K562 (cell line): ENCODE results near the gene RIIAD1. TPM values are rescaled to one million over a fixed set of nuclear protein-coding genes. Genes with fewer than 3 reads are reported as not detected.

ENCODE experiments used
- AFF4 ChIP-seq: sonication (generic); formaldehyde crosslinking; IDR thresholded peaks from 2 replicates; pipeline ENCODE4 v1.8.0; 2023; ENCODE audit warnings: mild to moderate bottlenecking, missing genetic modification reagents
- CBX1 ChIP-seq: sonication (generic); IDR thresholded peaks from 2 replicates; pipeline ENCODE4 v1.6.1; 2016; ENCODE audit warnings: antibody characterized with exemption, low read depth, mild to moderate bottlenecking
- CCNT2 ChIP-seq: IDR thresholded peaks from 2 replicates; pipeline ENCODE4 v1.6.1; 2011; ENCODE audit warnings: borderline replicate concordance, low read depth, mild to moderate bottlenecking, moderate library complexity, mixed read lengths, low read length; ENCODE audit not compliant: insufficient read length; ENCODE audit errors: extremely low read depth
- CHD4 ChIP-seq: fragments of 200-600 bp; sonication (generic); IDR thresholded peaks from 3 replicates; pipeline ENCODE4 v1.6.1; 2012; ENCODE audit warnings: low read depth, mild to moderate bottlenecking, mixed read lengths, low read length, inconsistent platforms; ENCODE audit not compliant: insufficient read depth, insufficient replicate concordance, poor library complexity, severe bottlenecking
- EGR1 ChIP-seq: fragments of 450-650 bp; conservative IDR thresholded peaks from 2 replicates; pipeline ENCODE4 v1.6.1; 2017; ENCODE audit warnings: mild to moderate bottlenecking
- EP300 ChIP-seq: IDR thresholded peaks from 2 replicates; pipeline ENCODE4 v1.6.1; 2012; ENCODE audit warnings: low read length, improper control_type of control experiment
- HBP1 ChIP-seq: fragments of 450-650 bp; formaldehyde crosslinking; IDR thresholded peaks from 2 replicates; pipeline ENCODE4 v1.4.0; 2022; ENCODE audit warnings: missing genetic modification characterization
- MCM2 ChIP-seq: fragments of 450-650 bp; IDR thresholded peaks from 2 replicates; pipeline ENCODE4 v1.6.1; 2017; ENCODE audit warnings: low read depth, mild to moderate bottlenecking
- MNT ChIP-seq, 2 experiments: fragments of 450-650 bp; conservative IDR thresholded peaks; 2 replicates each; pipeline ENCODE4 v1.6.1; 2017; ENCODE audit warnings: mild to moderate bottlenecking in 2 of 2, moderate library complexity in 2 of 2
- PYGO2 ChIP-seq: fragments of 450-650 bp; IDR thresholded peaks from 2 replicates; pipeline ENCODE4 v1.6.1; 2016; ENCODE audit warnings: mild to moderate bottlenecking, missing genetic modification characterization, moderate library complexity, missing compliant biosample characterization
- SNAPC5 ChIP-seq: fragments of 250-450 bp; sonication (Bioruptor Pico); IDR thresholded peaks from 2 replicates; pipeline ENCODE4 v1.8.0; 2021; ENCODE audit warnings: moderate library complexity, mild to moderate bottlenecking, inconsistent platforms
- USF2 ChIP-seq: sonication (generic); formaldehyde crosslinking; IDR thresholded peaks from 2 replicates; pipeline ENCODE4 v1.5.0; 2020; ENCODE audit warnings: missing genetic modification reagents
- ZBTB12 ChIP-seq: fragments of 250-450 bp; sonication (Bioruptor Pico); IDR thresholded peaks from 2 replicates; pipeline ENCODE4 v1.4.0; 2020
- ZC3H11A ChIP-seq: IDR thresholded peaks from 2 replicates; pipeline ENCODE4 v1.6.1; 2012; ENCODE audit warnings: low read depth, low read length, improper control_type of control experiment
- ZNF212 ChIP-seq: fragments of 450-650 bp; formaldehyde crosslinking; IDR thresholded peaks from 2 replicates; pipeline ENCODE4 v1.4.0; 2020; ENCODE audit warnings: mild to moderate bottlenecking
- ZNF316 ChIP-seq: fragments of 450-650 bp; IDR thresholded peaks from 2 replicates; pipeline ENCODE4 v1.6.1; 2016
- ZNF717 ChIP-seq: fragments of 250-450 bp; sonication (Bioruptor Pico); IDR thresholded peaks from 2 replicates; pipeline ENCODE4 v1.5.0; 2021
- polyA plus RNA-seq, 8 experiments: library from polyadenylated mRNA; depleted of rRNA in 4 of 8; stranded (reverse) in 5 of 8; unstranded in 3 of 8; fragments of >200 nt; fragmentation: Nextera tagmentation in 2 of 8; fragmentation: Illumina TruSeq in 1 of 8; extraction: Ambion mirVana in 2 of 8; extraction: Trizol in 1 of 8; gene quantifications; 2 replicates each; pipeline versions ENCODE4 v1.2.1 to v1.2.3, GENCODE V29; 2011 to 2014; ENCODE audit warnings: inconsistent platforms in 1 of 8, missing spikeins in 1 of 8
- total RNA-seq, 7 experiments: library from RNA; depleted of rRNA in 6 of 7; stranded (reverse); fragments of >200 nt in 6 of 7; fragmentation: Illumina TruSeq in 2 of 7; extraction: Trizol in 2 of 7; gene quantifications; 2 replicates each; pipeline versions ENCODE4 v1.2.1 to v1.2.3, GENCODE V29; 2011 to 2021; ENCODE audit warnings: low replicate concordance in 1 of 7

Gene RIIAD1
- total and polyA plus RNA-seq, 9 of the 15 experiments (the other 6 are each of a cell fraction or from before 2014, with no cell fraction given), result not detected

GRCh38 chr1:151762941-151763921 lies 41.9 kb downstream of the RIIAD1 start, which contains the start of gene MRPL9 (continued):
- TF ChIP-seq HBP1, result no peak
- no peak; the same call in 1 of the 2 replicates for TF ChIP-seq ZBTB12 (CRISPR knock-in tag)
- no peak for TF ChIP-seq ZNF316
- no peak for TF ChIP-seq MCM2
- TF ChIP-seq CBX1, result peak; percentile 76; the same call in 1 of the 2 replicates
- peak; percentile 72; the same call in 1 of the 2 replicates for TF ChIP-seq ZNF212 (CRISPR knock-in tag)
- TF ChIP-seq ZNF717, result no peak
- TF ChIP-seq MNT (conservative IDR thresholded peaks at IDR 0.05), result peak; percentile 61 to 83; a peak in 3 of 4 replicates
- no peak for TF ChIP-seq USF2 (CRISPR knock-in tag)
- peak; percentile 57 for TF ChIP-seq CCNT2
- TF ChIP-seq EGR1, result no peak
- TF ChIP-seq EP300, result no peak
- TF ChIP-seq ZC3H11A, result no peak
- TF ChIP-seq AFF4 (CRISPR knock-in tag), result no peak
- TF ChIP-seq CHD4, result no peak
- no peak for TF ChIP-seq PYGO2 (tag)
- TF ChIP-seq SNAPC5, result no peak
